Measurements from ENCODE around the gene ARHGAP21.

The ARHGAP21 gene

DNA sequence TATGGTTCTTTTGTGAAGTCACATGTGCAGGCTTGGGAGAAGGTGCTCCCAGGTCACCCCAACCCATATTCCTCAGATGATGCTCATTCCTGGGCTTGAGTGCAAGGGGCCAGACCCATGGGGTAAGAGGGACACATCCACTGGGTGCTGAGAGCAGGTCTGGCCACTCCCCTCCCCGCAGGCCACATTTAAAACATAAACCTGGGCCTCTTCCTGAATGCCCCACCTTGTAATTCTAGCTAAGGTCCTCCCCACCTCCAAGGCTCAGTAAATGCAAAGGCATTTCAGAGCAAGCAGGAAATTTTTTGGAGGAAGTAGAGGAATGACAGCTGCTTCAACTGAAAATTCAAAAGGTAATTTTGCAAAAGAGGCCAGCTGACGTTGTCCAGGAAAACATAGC is 172.5 kb downstream of the ARHGAP21 start:
- TF ChIP-seq ZNF274 (IDR thresholded peaks at IDR 0.05; ENCODE audit: low read depth, low read length), result no peak
- H3K4me3 ChIP-seq (ENCODE audit: low read length), result no peak overlapping the region

DNA sequence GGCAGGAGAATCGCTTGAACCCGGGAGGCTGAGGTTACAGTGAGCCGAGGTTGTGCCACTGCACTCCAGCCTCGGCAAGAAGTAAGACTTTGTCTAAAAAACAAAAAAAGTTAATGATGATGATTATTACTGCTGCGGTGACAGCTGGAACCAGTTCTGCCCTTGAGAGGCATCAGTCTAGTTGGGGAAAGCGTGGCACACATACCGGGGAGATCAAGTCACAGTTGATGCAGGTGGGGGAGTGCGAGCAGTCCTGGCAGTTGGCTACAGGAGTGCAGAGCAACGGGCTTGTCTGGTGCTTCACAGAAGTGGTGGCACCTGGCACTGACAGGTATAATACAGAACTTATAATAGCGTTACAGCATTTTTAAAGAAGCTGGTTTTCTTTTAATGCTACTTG is 173.0 kb downstream of the ARHGAP21 start:
- TF ChIP-seq ZNF274 (IDR thresholded peaks at IDR 0.05; ENCODE audit: low read depth, low read length), result no peak
- no peak overlapping the region for H3K4me3 ChIP-seq (ENCODE audit: low read length)

DNA sequence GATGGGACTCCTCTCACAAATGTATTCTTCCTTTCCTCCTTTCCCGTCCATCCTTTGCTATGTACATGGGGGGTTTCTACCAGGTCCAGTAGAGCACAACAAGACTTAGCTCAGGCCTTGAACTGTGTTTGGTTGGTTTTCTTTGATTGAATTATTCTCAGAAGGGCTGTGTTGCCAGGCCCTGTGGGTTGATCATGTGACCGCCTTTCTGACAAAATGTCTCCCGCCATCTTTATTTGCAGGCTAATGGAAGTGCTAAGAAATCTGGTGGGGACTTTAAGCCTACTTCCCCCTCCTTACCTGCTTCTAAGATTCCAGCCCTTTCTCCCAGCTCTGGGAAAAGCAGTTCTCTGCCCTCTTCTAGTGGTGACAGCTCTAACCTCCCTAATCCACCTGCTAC is 178.1 kb downstream of the ARHGAP21 start:
- H3K4me3 ChIP-seq (ENCODE audit: low read length), result no peak overlapping the region
- TF ChIP-seq ZNF274 (IDR thresholded peaks at IDR 0.05; ENCODE audit: low read depth, low read length), result no peak

DNA sequence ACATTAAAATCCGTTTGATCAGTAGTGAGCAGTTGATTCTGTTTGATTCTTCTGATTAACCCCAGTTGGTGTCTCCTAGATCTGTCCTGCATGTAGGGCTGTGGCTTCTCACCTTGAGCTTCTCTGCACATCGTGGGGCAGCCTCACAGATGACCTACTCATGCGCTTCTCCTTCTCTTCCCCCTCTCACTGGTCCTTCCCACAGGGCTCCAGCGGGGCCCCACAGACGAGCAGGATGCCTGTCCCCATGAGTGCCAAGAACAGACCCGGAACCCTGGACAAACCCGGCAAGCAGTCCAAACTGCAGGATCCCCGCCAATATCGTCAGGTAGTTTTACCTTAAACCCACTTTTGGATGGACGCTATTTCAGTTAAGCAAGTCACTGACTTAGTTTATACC is 178.9 kb downstream of the ARHGAP21 start:
- no peak overlapping the region for H3K4me3 ChIP-seq (ENCODE audit: low read length)
- TF ChIP-seq ZNF274 (IDR thresholded peaks at IDR 0.05; ENCODE audit: low read depth, low read length), result no peak

DNA sequence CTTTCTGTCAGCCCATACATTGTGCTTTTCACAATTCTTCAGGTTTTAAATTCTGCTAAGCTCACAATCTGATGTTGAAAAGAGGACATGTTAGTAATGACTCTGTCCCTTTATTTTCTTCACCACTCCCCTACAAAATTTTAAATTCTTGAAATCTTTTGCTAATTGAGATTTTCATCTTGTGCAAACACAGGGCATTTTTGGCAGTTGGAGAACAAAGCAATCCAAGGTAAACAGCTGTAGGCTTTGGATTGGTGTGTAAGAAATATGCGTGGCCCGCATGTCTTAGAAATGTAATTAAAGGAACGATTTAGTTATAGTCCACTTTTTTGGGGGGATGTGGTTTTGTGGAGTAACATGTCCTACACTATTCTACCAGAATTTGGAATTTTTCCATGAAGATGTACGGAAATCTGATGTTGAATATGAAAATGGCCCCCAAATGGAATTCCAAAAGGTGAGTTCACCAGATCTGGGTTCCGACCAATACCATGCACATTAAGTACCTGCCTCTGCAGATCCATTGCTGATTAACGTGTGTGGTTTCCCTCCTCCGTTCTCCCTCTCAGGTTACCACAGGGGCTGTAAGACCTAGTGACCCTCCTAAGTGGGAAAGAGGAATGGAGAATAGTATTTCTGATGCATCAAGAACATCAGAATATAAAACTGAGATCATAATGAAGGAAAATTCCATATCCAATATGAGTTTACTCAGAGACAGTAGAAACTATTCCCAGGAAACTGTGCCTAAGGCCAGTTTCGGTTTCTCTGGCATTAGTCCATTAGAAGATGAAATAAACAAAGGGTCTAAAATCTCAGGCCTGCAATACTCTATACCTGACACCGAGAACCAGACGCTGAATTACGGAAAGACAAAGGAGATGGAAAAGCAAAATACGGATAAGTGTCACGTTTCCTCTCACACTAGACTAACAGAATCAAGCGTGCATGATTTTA is 181.1 kb downstream of the ARHGAP21 start:
- no peak overlapping the region for H3K4me3 ChIP-seq (ENCODE audit: low read length)
- no peak for TF ChIP-seq ZNF274 (IDR thresholded peaks at IDR 0.05; ENCODE audit: low read depth, low read length)

DNA sequence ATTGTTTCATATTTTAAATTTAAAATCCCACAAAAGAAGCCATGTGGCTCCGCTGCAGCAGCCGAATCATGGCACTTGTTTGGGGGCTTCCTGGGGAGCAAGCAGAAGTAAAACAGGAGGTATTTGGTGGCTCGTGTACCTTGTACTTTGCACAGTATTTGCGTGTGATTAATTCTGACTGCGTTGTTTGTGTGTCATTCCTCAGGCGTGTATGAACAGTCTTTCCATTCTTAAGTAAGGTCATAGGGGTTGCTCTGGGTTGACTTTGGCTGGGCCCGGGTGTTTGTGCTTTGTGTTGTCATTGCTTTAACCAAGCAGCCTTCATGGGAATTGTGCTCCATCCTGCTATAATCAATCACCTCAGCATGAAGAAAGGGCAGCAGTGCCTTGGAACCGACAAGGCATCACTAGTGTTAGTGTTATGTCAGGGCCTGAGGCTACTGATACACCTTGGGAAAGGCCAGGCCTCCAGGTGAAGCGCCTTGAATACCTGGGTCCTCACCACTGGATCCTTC is 182.4 kb downstream of the ARHGAP21 start:
- no peak overlapping the region for H3K4me3 ChIP-seq (ENCODE audit: low read length)
- TF ChIP-seq ZNF274 (IDR thresholded peaks at IDR 0.05; ENCODE audit: low read depth, low read length), result no peak

DNA sequence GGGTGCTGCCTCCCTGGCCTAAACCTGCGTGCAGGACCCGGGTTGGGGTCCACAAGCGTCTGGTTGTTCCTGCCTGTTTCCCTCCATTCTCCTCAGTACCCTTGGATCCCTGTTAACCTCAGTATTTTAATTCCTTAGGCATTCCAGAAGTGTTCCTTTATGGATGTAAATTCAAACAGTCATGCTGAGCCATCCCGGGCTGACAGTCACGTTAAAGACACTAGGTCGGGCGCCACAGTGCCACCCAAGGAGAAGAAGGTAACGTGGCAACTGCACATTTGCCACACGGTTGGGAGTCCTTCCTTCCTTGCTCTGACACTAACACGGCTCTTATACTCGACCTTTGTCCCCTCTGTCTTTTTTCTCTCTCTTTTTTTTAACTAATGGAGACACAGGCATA is 187.1 kb downstream of the ARHGAP21 start:
- TF ChIP-seq ZNF274 (IDR thresholded peaks at IDR 0.05; ENCODE audit: low read depth, low read length), result no peak

DNA sequence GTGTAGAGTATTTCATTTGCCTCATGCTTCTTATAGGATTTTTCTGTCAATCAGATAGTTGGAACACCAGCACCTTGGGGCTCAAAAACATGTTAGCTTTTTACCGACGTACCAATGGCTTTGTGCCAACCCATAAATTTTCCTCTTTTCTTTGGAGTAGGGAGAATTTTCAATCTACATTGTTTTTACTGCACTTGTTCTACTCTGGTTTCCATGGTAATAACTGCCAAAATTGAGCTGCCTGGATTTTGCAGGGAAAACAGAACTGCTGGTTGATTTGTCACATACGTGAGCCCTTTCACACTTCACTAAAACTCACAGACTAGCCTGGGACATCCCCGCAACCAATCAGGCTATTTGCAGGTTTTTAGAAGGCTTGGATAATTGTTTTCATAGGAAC is 189.7 kb downstream of the ARHGAP21 start:
- no peak overlapping the region for H3K4me3 ChIP-seq (ENCODE audit: low read length)
- TF ChIP-seq ZNF274 (IDR thresholded peaks at IDR 0.05; ENCODE audit: low read depth, low read length), result no peak

More for the DNA sequence above, 187.1 kb downstream of the ARHGAP21 start:
- no peak overlapping the region for H3K4me3 ChIP-seq (ENCODE audit: low read length)
